Neural cell (in vitro differentiated cells): ENCODE results near the gene MRTFA. TPM values are rescaled to one million over a fixed set of nuclear protein-coding genes. Genes with fewer than 3 reads are reported as not detected.

Experiments used
- H2AFZ ChIP-seq: fragments of 200-600, 300-800 bp; sonication (generic), shearing (Covaris generic); 2 replicates; pipeline ENCODE4 v1.6.0; 2014; ENCODE audit warnings: low read depth, mild to moderate bottlenecking, antibody characterized with exemption, low read length, moderate library complexity
- H3F3A ChIP-seq: fragments of 200-600 bp; shearing (Covaris generic); 2 replicates; pipeline ENCODE4 v1.6.1; 2016; ENCODE audit warnings: mild to moderate bottlenecking, moderate library complexity, mixed read lengths, antibody characterized with exemption, low read length; ENCODE audit not compliant: insufficient read depth, poor library complexity, severe bottlenecking
- H3K27ac ChIP-seq: fragments of 200-600, 300-800 bp; sonication (generic), shearing (Covaris generic); 2 replicates; pipeline ENCODE4 v1.5.1; 2014; ENCODE audit warnings: mild to moderate bottlenecking, low read length, moderate library complexity
- H3K27me3 ChIP-seq: fragments of 300-800, 200-600 bp; sonication (generic), shearing (Covaris generic); 2 replicates; pipeline ENCODE4 v1.6.0; 2014; ENCODE audit warnings: mild to moderate bottlenecking, low read depth, low read length, moderate library complexity; ENCODE audit not compliant: insufficient read depth
- H3K36me3 ChIP-seq: fragments of 300-800, 200-600 bp; sonication (generic), shearing (Covaris generic); 2 replicates; pipeline ENCODE4 v1.5.1; 2014; ENCODE audit warnings: mild to moderate bottlenecking, antibody characterized with exemption, low read length, moderate library complexity; ENCODE audit not compliant: insufficient read depth
- H3K4me2 ChIP-seq: fragments of 300-800, 200-600 bp; sonication (generic), shearing (Covaris generic); 2 replicates; pipeline ENCODE4 v1.6.0; 2014; ENCODE audit warnings: mild to moderate bottlenecking, low read length
- H3K4me3 ChIP-seq: fragments of 300-800, 200-600 bp; sonication (generic), shearing (Covaris generic); 2 replicates; pipeline ENCODE4 v1.5.1; 2014; ENCODE audit warnings: mild to moderate bottlenecking, low read length, moderate library complexity
- H3K79me2 ChIP-seq: fragments of 200-600 bp; shearing (Covaris generic); replicated peaks from 2 replicates; pipeline ENCODE4 v1.6.0; 2014; ENCODE audit warnings: mild to moderate bottlenecking, low read length, moderate library complexity; ENCODE audit not compliant: insufficient read depth
- H3K9ac ChIP-seq: fragments of 300-800, 200-600 bp; sonication (generic), shearing (Covaris generic); 2 replicates; pipeline ENCODE4 v1.6.1; 2016; ENCODE audit warnings: mild to moderate bottlenecking, low read length, mixed read lengths
- H3K9me2 ChIP-seq: fragments of 200-600 bp; shearing (Covaris generic); 2 replicates; pipeline ENCODE4 v1.6.1; 2016; ENCODE audit warnings: mild to moderate bottlenecking, low read length, mixed read lengths; ENCODE audit not compliant: insufficient read depth
- H3K9me3 ChIP-seq: fragments of 200-600, 300-800 bp; sonication (generic), shearing (Covaris generic); 2 replicates; pipeline ENCODE4 v1.6.1; 2016; ENCODE audit warnings: mild to moderate bottlenecking, mixed run types, low read length, moderate library complexity, mixed read lengths
- H4K20me1 ChIP-seq: fragments of 200-600 bp; shearing (Covaris generic); 2 replicates; pipeline ENCODE4 v1.6.1; 2016; ENCODE audit warnings: mild to moderate bottlenecking, mixed run types; ENCODE audit not compliant: insufficient read depth
- CTCF ChIP-seq: fragments of 450-650 bp; IDR thresholded peaks from 2 replicates; pipeline ENCODE4 v1.5.1; 2014; ENCODE audit warnings: antibody characterized with exemption, mild to moderate bottlenecking, moderate library complexity; ENCODE audit not compliant: poor library complexity, severe bottlenecking
- EP300 ChIP-seq: fragments of 450-650 bp; conservative IDR thresholded peaks from 2 replicates; pipeline ENCODE4 v1.6.1; 2014; ENCODE audit warnings: antibody characterized with exemption, mild to moderate bottlenecking, moderate library complexity; ENCODE audit not compliant: poor library complexity, severe bottlenecking
- EZH2 ChIP-seq: fragments of 200-600, 300-800 bp; shearing (Covaris generic), sonication (generic); IDR thresholded peaks from 2 replicates; pipeline ENCODE4 v1.6.1; 2014; ENCODE audit warnings: antibody characterized with exemption, low read length, borderline replicate concordance, mild to moderate bottlenecking; ENCODE audit not compliant: insufficient read depth, poor library complexity, severe bottlenecking
- MXI1 ChIP-seq: fragments of 450-650 bp; conservative IDR thresholded peaks from 2 replicates; pipeline ENCODE4 v1.6.1; 2014; ENCODE audit warnings: antibody characterized with exemption, mild to moderate bottlenecking; ENCODE audit not compliant: poor library complexity, severe bottlenecking
- POLR2AphosphoS5 ChIP-seq: IDR thresholded peaks from 2 replicates; pipeline ENCODE4 v1.6.1; 2012
- RAD21 ChIP-seq: fragments of 450-650 bp; conservative IDR thresholded peaks from 2 replicates; pipeline ENCODE4 v1.6.1; 2014; ENCODE audit warnings: antibody characterized with exemption, mild to moderate bottlenecking, moderate library complexity
- SMC3 ChIP-seq: fragments of 450-650 bp; conservative IDR thresholded peaks from 2 replicates; pipeline ENCODE4 v1.6.1; 2014; ENCODE audit warnings: antibody characterized with exemption, mild to moderate bottlenecking, moderate library complexity; ENCODE audit not compliant: poor library complexity
- TAF1 ChIP-seq: IDR thresholded peaks from 2 replicates; pipeline ENCODE4 v1.6.1; 2012; ENCODE audit warnings: low read depth
- polyA plus RNA-seq: library from polyadenylated mRNA; depleted of rRNA; stranded (reverse); fragments of >200 nt; gene quantifications from 2 replicates; pipeline ENCODE4 v1.2.3, GENCODE V29; 2014
- TF ChIP-seq, protein P1 (sequence below): IDR thresholded peaks from 2 replicates; pipeline ENCODE4 v1.6.1; 2012; ENCODE audit warnings: borderline replicate concordance

Gene MRTFA
- polyA plus RNA-seq, 1 donor from 2014 or later = 19.3 TPM

GRCh38 chr22:40628354-40629042 is 8.0 kb downstream of the MRTFA start:
- Histone ChIP-seq H3K27me3 (no peaks in the 10 kb centered on the region), H3K9ac (no peak overlapping the region), H3K4me2 (no peak overlapping the region), H3K79me2 (peaks cover 76% of the 10 kb centered on the region), H4K20me1 (no peaks in the 10 kb centered on the region), H3F3A (no peaks in the 10 kb centered on the region), H3K4me3 (no peak overlapping the region), H3K27ac (no peak overlapping the region), H3K36me3 (no peaks in the 10 kb centered on the region), H3K9me2 (no peaks in the 10 kb centered on the region), H2AFZ (no peak overlapping the region), H3K9me3 (no peaks in the 10 kb centered on the region)
- TF ChIP-seq EP300 (no peak), TAF1 (no peak), EZH2 (no peak), POLR2AphosphoS5 (no peak), RAD21 (no peak), SMC3 (no peak), MXI1 (no peak), CTCF (no peak)
- TF ChIP-seq, protein P1, sequence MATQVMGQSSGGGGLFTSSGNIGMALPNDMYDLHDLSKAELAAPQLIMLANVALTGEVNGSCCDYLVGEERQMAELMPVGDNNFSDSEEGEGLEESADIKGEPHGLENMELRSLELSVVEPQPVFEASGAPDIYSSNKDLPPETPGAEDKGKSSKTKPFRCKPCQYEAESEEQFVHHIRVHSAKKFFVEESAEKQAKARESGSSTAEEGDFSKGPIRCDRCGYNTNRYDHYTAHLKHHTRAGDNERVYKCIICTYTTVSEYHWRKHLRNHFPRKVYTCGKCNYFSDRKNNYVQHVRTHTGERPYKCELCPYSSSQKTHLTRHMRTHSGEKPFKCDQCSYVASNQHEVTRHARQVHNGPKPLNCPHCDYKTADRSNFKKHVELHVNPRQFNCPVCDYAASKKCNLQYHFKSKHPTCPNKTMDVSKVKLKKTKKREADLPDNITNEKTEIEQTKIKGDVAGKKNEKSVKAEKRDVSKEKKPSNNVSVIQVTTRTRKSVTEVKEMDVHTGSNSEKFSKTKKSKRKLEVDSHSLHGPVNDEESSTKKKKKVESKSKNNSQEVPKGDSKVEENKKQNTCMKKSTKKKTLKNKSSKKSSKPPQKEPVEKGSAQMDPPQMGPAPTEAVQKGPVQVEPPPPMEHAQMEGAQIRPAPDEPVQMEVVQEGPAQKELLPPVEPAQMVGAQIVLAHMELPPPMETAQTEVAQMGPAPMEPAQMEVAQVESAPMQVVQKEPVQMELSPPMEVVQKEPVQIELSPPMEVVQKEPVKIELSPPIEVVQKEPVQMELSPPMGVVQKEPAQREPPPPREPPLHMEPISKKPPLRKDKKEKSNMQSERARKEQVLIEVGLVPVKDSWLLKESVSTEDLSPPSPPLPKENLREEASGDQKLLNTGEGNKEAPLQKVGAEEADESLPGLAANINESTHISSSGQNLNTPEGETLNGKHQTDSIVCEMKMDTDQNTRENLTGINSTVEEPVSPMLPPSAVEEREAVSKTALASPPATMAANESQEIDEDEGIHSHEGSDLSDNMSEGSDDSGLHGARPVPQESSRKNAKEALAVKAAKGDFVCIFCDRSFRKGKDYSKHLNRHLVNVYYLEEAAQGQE = no peak

DNA sequence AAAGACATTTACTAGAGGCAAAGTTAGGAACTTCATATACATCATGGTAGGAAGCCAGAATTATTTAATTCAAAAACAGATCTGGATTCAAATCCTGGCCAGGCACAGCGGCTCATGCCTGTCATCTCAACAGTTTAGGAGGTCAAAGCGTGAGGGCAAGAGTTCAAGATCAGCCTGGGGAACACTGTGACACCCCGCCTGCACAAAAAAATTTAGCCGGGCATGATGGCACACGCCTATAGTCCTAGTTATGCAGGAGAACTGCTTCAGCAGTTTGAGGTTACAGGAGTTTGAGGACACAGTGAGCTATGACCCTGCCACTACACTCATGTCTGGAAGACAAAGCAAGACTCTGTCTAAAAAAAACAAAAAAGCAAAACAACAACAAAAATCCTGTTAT is 8.9 kb downstream of the MRTFA start:
- H3K9me3 ChIP-seq = no peaks in the 10 kb centered on the region
- no peaks in the 10 kb centered on the region for H4K20me1 ChIP-seq
- H3K9ac ChIP-seq = no peak overlapping the region
- H3F3A ChIP-seq = no peaks in the 10 kb centered on the region
- H3K9me2 ChIP-seq = no peaks in the 10 kb centered on the region
- H3K27me3 ChIP-seq = no peaks in the 10 kb centered on the region
- no peaks in the 10 kb centered on the region for H3K36me3 ChIP-seq
- H3K4me3 ChIP-seq = no peak overlapping the region
- no peak overlapping the region for H3K4me2 ChIP-seq
- H2AFZ ChIP-seq = no peak overlapping the region
- peaks cover 74% of the 10 kb centered on the region for H3K79me2 ChIP-seq
- TF ChIP-seq TAF1 (no peak), CTCF (no peak), SMC3 (no peak), MXI1 (no peak), EZH2 (no peak), EP300 (no peak), RAD21 (no peak), POLR2AphosphoS5 (no peak)
- TF ChIP-seq, protein P1 = no peak
- H3K27ac ChIP-seq = no peak overlapping the region
